HAP-1 (cell line): ENCODE results near the gene TMEM119.
"Not testable (repeated sequence)": the region's sequence is repeated elsewhere in the genome, so short reads cannot be mapped to it uniquely, and the experiment has no call there.

ENCODE experiments used
- DNase-seq, 2 experiments: peaks; one replicate each; pipeline ENCODE4 v3.0.0-alpha.2; 2016 to 2020; ENCODE audit warnings: low spot score in 2 of 2
- H3K27me3 ChIP-seq: fragments of 250-450 bp; sonication (Bioruptor Pico); 2 replicates; pipeline ENCODE4 v1.5.1; 2020; ENCODE audit warnings: low read depth, mild to moderate bottlenecking, moderate library complexity
- H3K36me3 ChIP-seq: fragments of 250-450 bp; sonication (Bioruptor Pico); replicated peaks from 2 replicates; pipeline ENCODE4 v1.5.1; 2020; ENCODE audit warnings: mild to moderate bottlenecking
- H3K4me1 ChIP-seq: fragments of 250-450 bp; sonication (Bioruptor Pico); 2 replicates; pipeline ENCODE4 v1.5.1; 2020; ENCODE audit warnings: mild to moderate bottlenecking
- H3K4me3 ChIP-seq: fragments of 250-450 bp; sonication (Bioruptor Pico); 2 replicates; pipeline ENCODE4 v1.5.1; 2020; ENCODE audit warnings: mild to moderate bottlenecking, moderate library complexity
- H3K9me3 ChIP-seq: fragments of 250-450 bp; sonication (Bioruptor Pico); 2 replicates; pipeline ENCODE4 v1.5.1; 2020; ENCODE audit warnings: mild to moderate bottlenecking, moderate library complexity
- in situ Hi-C: fragments of 300-500 bp; cut with MboI; formaldehyde crosslinking; loops from 3 replicates; pipeline ENCODE4 v1.14.3; 2020; ENCODE audit warnings: low sequenced_read_pairs, inconsistent platforms, mixed read lengths

The TMEM119 gene

DNA sequence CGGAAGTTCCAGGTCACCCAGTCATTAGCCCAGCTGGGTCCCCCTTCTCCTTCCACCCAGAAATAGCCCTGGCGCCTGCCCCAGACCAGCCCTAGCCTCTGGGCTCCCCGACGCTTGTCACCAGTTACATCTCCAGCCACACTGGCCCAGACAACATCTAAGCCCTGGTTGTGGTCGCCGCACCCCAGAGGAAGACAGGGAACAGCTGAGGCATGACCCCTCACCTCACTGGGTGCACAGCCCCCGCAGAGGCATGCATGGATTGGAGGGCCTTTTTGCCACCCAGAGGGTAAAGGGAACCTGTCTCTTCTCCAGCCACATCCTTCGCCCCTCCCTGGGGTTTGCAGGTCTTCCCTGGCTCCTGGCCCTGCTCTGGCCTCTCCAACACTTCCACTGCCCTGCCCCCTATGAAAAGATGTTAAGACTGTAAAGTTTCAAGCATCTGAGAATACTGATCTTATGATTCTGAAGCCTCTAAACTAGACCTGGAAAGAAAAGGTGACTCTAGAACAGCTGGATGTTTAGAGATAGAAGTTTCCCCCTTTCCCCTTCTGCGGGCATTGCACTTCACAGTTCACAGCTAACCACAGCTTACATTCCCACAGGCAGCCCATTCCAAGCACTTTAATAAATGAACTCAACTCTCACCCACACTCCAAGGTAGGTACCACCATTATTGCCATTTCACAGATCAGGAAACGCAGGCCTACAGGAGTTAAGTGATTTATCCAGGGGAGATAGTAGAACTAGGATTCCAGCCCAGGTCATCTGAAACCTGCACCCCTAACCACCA is 14.7 kb downstream of the TMEM119 start:
- H3K36me3 ChIP-seq, result no peaks in the 10 kb centered on the region
- peaks cover 2% of the 10 kb centered on the region; the same call in 1 of the 2 replicates for H3K27me3 ChIP-seq
- no peaks in the 10 kb centered on the region for H3K9me3 ChIP-seq
- H3K4me3 ChIP-seq, result no peak overlapping the region
- in situ Hi-C loops, result no loop called here
- DNase-seq, result no peak
- H3K4me1 ChIP-seq, result no peaks in the 10 kb centered on the region

DNA sequence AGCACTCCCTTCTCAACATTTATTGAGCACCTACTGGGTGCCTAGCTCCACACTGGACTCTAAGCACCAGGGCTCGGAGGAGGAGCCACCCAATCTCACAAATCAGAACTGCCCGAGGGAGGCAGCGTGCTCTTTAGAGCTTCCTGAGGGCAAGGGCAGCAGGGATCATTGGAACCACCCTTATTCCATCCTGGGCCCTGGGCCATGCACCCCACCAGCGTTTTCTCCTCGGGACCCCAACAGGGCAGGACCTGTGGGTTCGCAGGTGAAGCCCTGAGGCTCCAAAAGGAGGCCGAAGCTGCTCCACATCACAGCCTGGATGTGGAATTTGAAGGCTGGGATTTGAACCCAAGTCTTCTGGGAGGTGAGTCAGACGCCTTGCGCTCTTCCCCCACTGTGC is 15.4 kb downstream of the TMEM119 start:
- Histone ChIP-seq H3K36me3 (no peaks in the 10 kb centered on the region), H3K9me3 (no peaks in the 10 kb centered on the region), H3K4me1 (no peaks in the 10 kb centered on the region), H3K27me3 (peaks cover 2% of the 10 kb centered on the region; the same call in 1 of the 2 replicates), H3K4me3 (no peak overlapping the region)
- no peak for DNase-seq
- in situ Hi-C loops, result no loop called here

- Histone ChIP-seq H3K36me3 (no peaks in the 10 kb centered on the region), H3K4me1 (no peaks in the 10 kb centered on the region), H3K4me3 (no peak overlapping the region), H3K9me3 (no peaks in the 10 kb centered on the region), H3K27me3 (peaks cover 2% of the 10 kb centered on the region; the same call in 1 of the 2 replicates)
- no peak for DNase-seq
- in situ Hi-C loops, result no loop called here
These were observed 16.3 kb downstream of the TMEM119 start for GRCh38 chr12:108581311-108582227.

DNA sequence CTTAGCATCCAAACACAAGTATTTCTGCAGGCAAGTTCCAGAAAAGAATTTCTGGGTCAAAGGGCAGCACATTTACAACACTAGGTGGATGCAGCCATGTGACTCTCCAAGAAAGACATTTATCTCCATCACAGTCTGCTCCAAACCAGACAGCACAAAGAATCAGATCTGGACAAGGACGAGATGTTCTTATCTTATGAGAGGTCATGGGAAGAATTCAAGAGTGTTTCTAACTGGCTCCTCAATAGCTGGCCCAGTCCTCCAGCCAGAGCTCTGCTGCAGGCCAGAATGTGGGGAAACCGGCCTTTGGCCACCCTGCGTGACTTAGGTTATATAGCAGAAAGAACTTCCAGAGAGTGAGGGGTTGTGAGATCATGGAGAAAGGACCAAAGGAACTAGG is 17.4 kb downstream of the TMEM119 start:
- no peak for DNase-seq
- Histone ChIP-seq H3K4me3 (no peak overlapping the region), H3K36me3 (no peaks in the 10 kb centered on the region), H3K9me3 (no peaks in the 10 kb centered on the region), H3K4me1 (no peaks in the 10 kb centered on the region), H3K27me3 (peaks cover 2% of the 10 kb centered on the region; the same call in 1 of the 2 replicates)
- in situ Hi-C loops, result no loop called here

DNA sequence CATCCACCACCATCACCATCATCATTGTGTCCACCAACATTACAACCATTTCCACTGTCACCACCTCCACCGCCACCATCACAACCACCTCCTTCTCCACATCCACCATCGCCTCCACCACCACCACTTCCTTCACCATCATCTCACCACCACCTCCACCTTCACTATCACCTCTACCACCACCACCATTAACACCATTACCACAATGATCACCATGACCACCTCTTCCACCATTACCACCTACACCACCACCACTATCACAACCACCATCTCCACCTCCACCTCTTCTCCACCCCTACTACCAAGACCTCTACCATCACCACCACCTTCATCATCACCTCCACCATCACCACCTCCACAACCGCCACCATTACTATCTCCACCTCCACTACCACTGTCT is 19.1 kb downstream of the TMEM119 start:
- in situ Hi-C loops, result no loop called here
- Histone ChIP-seq H3K4me1 (no peaks in the 10 kb centered on the region), H3K27me3 (no peaks in the 10 kb centered on the region), H3K9me3 (no peaks in the 10 kb centered on the region), H3K36me3 (no peaks in the 10 kb centered on the region), H3K4me3 (no peak overlapping the region)
- DNase-seq, result no peak

- Histone ChIP-seq H3K4me3 (no peak overlapping the region), H3K36me3 (no peaks in the 10 kb centered on the region), H3K9me3 (no peaks in the 10 kb centered on the region), H3K27me3 (no peaks in the 10 kb centered on the region), H3K4me1 (no peaks in the 10 kb centered on the region)
- no peak for DNase-seq
- in situ Hi-C loops, result no loop called here
These were observed 19.6 kb downstream of the TMEM119 start for GRCh38 chr12:108578264-108578663.

DNA sequence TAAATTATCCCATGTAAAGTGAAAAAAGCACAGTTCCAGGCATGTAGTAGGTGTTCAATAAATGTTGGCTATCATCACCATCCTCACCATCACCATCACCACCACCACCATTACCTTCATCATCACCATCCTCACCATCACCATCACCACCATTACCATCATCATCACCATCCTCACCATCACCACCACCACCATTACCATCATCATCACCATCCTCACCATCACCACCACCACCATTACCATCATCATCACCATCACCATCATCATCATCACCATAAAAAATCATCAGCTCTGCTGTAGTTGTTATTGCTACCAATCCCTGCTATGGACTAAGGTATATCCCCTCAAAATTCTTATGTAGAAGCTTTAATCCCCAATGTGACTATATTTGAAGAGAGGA is 20.4 kb downstream of the TMEM119 start:
- in situ Hi-C loops, result no loop called here
- Histone ChIP-seq H3K9me3 (no peaks in the 10 kb centered on the region), H3K36me3 (no peaks in the 10 kb centered on the region), H3K4me1 (no peaks in the 10 kb centered on the region), H3K4me3 (no peak overlapping the region), H3K27me3 (no peaks in the 10 kb centered on the region)
- DNase-seq, result no peak

GRCh38 chr12:108576660-108577234 is 21.1 kb downstream of the TMEM119 start:
- Histone ChIP-seq H3K4me3 (no peak overlapping the region), H3K36me3 (no peaks in the 10 kb centered on the region), H3K4me1 (no peaks in the 10 kb centered on the region), H3K27me3 (no peaks in the 10 kb centered on the region), H3K9me3 (no peaks in the 10 kb centered on the region)
- DNase-seq, result no peak
- in situ Hi-C loops, result no loop called here

- DNase-seq, result no peak
- no peak overlapping the region for H3K4me3 ChIP-seq
- H3K27me3 ChIP-seq, result no peaks in the 10 kb centered on the region
- no peaks in the 10 kb centered on the region for H3K9me3 ChIP-seq
- in situ Hi-C loops, result no loop called here
- H3K36me3 ChIP-seq, result no peaks in the 10 kb centered on the region
- H3K4me1 ChIP-seq, result no peaks in the 10 kb centered on the region
These were observed 22.5 kb downstream of the TMEM119 start for GRCh38 chr12:108575199-108575912.

- H3K4me3 ChIP-seq, H3K9me3 ChIP-seq, H3K27me3 ChIP-seq, DNase-seq, H3K4me1 ChIP-seq, H3K36me3 ChIP-seq, in situ Hi-C loops: not testable (repeated sequence)
These were observed 23.6 kb downstream of the TMEM119 start for GRCh38 chr12:108574276-108574675.

DNA sequence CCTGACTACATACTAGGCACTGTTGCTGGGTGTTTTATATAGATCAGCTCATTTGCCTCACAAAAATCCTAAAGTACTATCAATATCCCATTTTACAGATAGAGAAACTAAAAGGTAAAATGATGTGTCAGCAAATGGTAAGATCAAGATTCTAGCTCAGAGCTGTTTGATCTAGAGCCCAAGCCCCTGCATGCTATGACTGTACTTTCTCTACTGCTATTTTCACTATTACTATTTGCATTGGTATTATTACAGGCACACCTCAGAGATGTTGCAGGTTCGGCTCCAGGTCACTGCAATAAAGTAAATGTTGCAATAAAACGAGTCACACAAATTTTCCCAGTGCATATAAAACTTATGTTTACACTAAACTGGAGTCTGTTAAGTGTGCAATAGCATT is 24.6 kb downstream of the TMEM119 start:
- Histone ChIP-seq H3K36me3 (peaks cover 4% of the 10 kb centered on the region), H3K4me1 (no peaks in the 10 kb centered on the region), H3K4me3 (no peak overlapping the region), H3K9me3 (no peaks in the 10 kb centered on the region), H3K27me3 (no peaks in the 10 kb centered on the region)
- DNase-seq, result no peak
- in situ Hi-C loops, result no loop called here

- DNase-seq, result no peak
- Histone ChIP-seq H3K36me3 (peaks cover 15% of the 10 kb centered on the region), H3K4me1 (no peaks in the 10 kb centered on the region), H3K9me3 (no peaks in the 10 kb centered on the region), H3K4me3 (no peak overlapping the region), H3K27me3 (no peaks in the 10 kb centered on the region)
- in situ Hi-C loops, result no loop called here
These were observed 25.6 kb downstream of the TMEM119 start for GRCh38 chr12:108572166-108572790.

GRCh38 chr12:108571609-108572165 is 26.2 kb downstream of the TMEM119 start:
- no peaks in the 10 kb centered on the region for H3K9me3 ChIP-seq
- H3K4me3 ChIP-seq, result no peak overlapping the region
- no peaks in the 10 kb centered on the region for H3K4me1 ChIP-seq
- H3K27me3 ChIP-seq, result no peaks in the 10 kb centered on the region
- DNase-seq, result no peak
- in situ Hi-C loops, result no loop called here
- H3K36me3 ChIP-seq, result peaks cover 21% of the 10 kb centered on the region
